ENCODE data around the gene FAM200B. TPM values are rescaled to one million over a fixed set of nuclear protein-coding genes. Genes with fewer than 3 reads are reported as not detected.

The FAM200B gene
- total and polyA plus RNA-seq, 2 of the 4 experiments (the other 2 are of a cell fraction), result 16.7 to 18.5 TPM

DNA sequence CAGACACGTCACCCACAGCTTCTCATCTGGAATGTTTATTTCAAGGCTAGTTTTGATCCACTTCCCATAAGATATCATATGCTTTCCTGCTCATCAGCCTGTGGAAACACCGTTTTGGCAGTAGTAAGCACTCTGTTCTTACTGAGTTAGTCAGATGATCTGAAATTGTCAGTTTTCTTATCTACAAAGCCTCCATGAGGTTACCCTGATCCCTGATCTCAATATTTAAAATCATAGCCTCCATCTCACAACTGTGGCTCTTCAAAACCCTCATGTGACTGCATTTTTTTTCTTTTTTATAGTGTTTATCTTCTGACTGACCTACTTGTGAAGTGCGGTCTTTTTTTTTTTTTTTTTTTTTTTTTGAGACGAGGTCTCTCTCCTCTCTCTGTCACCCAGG lies 44.0 kb downstream of the FAM200B start:
- no peaks in the 10 kb centered on the region for H3K79me1 ChIP-seq (ENCODE audit: low read depth in 1 of 2, low read length in 2 of 2)
- intact Hi-C loops (cut with micrococcal nuclease) (loop anchor here (5.0 kb wide), 1 partner anchor 73 kb away; no protein-coding TSS in a partner anchor), in situ Hi-C loops (cut with MboI; ENCODE audit: low sequenced_read_pairs) (loop anchor here (10.0 kb wide), 1 partner anchor 159 kb away; no protein-coding TSS in a partner anchor), dilution Hi-C loops (cut with HindIII; ENCODE audit: low sequenced_read_pairs, unreplicated experiment) (no loop called here)
- H3K4me2 ChIP-seq (ENCODE audit: low read depth, low read length), result no peak overlapping the region
- H3K9me1 ChIP-seq (ENCODE audit: insufficient read depth, low read length), result peaks cover 4% of the 10 kb centered on the region; the same call in 1 of the 2 replicates
- no peak overlapping the region for H3K18ac ChIP-seq (ENCODE audit: low read depth, low read length)
- no peak overlapping the region; the same call in 2 of the 3 replicates for H2BK15ac ChIP-seq (ENCODE audit: low read depth, low read length)
- 0 out of 2 replicates have a peak overlapping the region, but pooled peaks have one; percentile 10 for H3K4ac ChIP-seq (ENCODE audit: low read depth, low read length)
- ChIA-PET POLR2A (ENCODE audit: unreplicated experiment) (interaction anchor here (0.6 kb wide), 1 partner anchor 42 kb away, joined by 4 read pairs; no protein-coding TSS in a partner anchor), CTCF (no interaction called here)
- no peak overlapping the region for H3K56ac ChIP-seq (ENCODE audit: extremely low read depth, insufficient read depth, low read length)
- TF ChIP-seq CHD1 (IDR thresholded peaks at IDR 0.05; ENCODE audit: low read depth, low read length) (no peak), MXI1 (IDR thresholded peaks at IDR 0.05; ENCODE audit: borderline replicate concordance, low read depth, low read length) (no peak), BHLHE40 (IDR thresholded peaks at IDR 0.05; ENCODE audit: low read depth, low read length) (no peak), SMC3 (IDR thresholded peaks at IDR 0.05; ENCODE audit: low read depth, low read length) (no peak), FOS (IDR thresholded peaks at IDR 0.05; ENCODE audit: low read depth, low read length) (no peak), NFE2L2 (IDR thresholded peaks at IDR 0.05; ENCODE audit: low read depth, low read length) (no peak), MAFK (IDR thresholded peaks at IDR 0.05; ENCODE audit: low read depth, low read length) (no peak), CEBPB (IDR thresholded peaks at IDR 0.05; ENCODE audit: low read depth, low read length) (no peak), RCOR1 (IDR thresholded peaks at IDR 0.05; ENCODE audit: insufficient replicate concordance, low read length) (no peak), RFX5 (IDR thresholded peaks at IDR 0.05; ENCODE audit: low read depth, low read length) (no peak), POLR2A (IDR thresholded peaks at IDR 0.05; ENCODE audit: low read depth, low read length) (no peak)
- TF ChIP-seq, protein P1, sequence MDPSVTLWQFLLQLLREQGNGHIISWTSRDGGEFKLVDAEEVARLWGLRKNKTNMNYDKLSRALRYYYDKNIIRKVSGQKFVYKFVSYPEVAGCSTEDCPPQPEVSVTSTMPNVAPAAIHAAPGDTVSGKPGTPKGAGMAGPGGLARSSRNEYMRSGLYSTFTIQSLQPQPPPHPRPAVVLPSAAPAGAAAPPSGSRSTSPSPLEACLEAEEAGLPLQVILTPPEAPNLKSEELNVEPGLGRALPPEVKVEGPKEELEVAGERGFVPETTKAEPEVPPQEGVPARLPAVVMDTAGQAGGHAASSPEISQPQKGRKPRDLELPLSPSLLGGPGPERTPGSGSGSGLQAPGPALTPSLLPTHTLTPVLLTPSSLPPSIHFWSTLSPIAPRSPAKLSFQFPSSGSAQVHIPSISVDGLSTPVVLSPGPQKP (IDR thresholded peaks at IDR 0.05; ENCODE audit: borderline replicate concordance, low read depth, low read length), result no peak
- TF ChIP-seq, protein P2, sequence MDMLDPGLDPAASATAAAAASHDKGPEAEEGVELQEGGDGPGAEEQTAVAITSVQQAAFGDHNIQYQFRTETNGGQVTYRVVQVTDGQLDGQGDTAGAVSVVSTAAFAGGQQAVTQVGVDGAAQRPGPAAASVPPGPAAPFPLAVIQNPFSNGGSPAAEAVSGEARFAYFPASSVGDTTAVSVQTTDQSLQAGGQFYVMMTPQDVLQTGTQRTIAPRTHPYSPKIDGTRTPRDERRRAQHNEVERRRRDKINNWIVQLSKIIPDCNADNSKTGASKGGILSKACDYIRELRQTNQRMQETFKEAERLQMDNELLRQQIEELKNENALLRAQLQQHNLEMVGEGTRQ (IDR thresholded peaks at IDR 0.05; ENCODE audit: low read depth, low read length), result no peak
- TF ChIP-seq, protein P3, sequence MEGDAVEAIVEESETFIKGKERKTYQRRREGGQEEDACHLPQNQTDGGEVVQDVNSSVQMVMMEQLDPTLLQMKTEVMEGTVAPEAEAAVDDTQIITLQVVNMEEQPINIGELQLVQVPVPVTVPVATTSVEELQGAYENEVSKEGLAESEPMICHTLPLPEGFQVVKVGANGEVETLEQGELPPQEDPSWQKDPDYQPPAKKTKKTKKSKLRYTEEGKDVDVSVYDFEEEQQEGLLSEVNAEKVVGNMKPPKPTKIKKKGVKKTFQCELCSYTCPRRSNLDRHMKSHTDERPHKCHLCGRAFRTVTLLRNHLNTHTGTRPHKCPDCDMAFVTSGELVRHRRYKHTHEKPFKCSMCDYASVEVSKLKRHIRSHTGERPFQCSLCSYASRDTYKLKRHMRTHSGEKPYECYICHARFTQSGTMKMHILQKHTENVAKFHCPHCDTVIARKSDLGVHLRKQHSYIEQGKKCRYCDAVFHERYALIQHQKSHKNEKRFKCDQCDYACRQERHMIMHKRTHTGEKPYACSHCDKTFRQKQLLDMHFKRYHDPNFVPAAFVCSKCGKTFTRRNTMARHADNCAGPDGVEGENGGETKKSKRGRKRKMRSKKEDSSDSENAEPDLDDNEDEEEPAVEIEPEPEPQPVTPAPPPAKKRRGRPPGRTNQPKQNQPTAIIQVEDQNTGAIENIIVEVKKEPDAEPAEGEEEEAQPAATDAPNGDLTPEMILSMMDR (conservative IDR thresholded peaks at IDR 0.05; ENCODE audit: low read depth, low read length), result no peak
- 20% methylated on average over 1 of the region's 4 CpGs; no CpG with 5 or more reads in 1 of the 2 experiments for WGBS, 2 experiments (ENCODE audit: extremely low coverage in 2 of 2, insufficient read length in 1 of 2)
- no peak overlapping the region for H2AK9ac ChIP-seq (replicated peaks; ENCODE audit: low read depth, low read length, poor library complexity)
- no peaks in the 10 kb centered on the region for H4K20me1 ChIP-seq (ENCODE audit: insufficient read depth, low read length)
- H3K27ac ChIP-seq (ENCODE audit: insufficient read depth, low read length), result no peak overlapping the region
- no peak overlapping the region for H2AK5ac ChIP-seq (ENCODE audit: low read depth, low read length)
- no peaks in the 10 kb centered on the region for H3K36me3 ChIP-seq (ENCODE audit: control insufficient read depth, insufficient read depth, low read length)
- H4K91ac ChIP-seq (ENCODE audit: insufficient read depth, low read depth, low read length), result no peak overlapping the region
- no peaks in the 10 kb centered on the region for H3K27me3 ChIP-seq (ENCODE audit: control insufficient read depth, insufficient read depth, low read length)
- no peaks in the 10 kb centered on the region for H3K9me3 ChIP-seq (ENCODE audit: control insufficient read depth, insufficient read depth, low read length)
- no peak overlapping the region for H3K4me3 ChIP-seq (ENCODE audit: insufficient read depth, low read depth, low read length)
- no peak overlapping the region for H3K23ac ChIP-seq (ENCODE audit: low read depth, low read length)
- H4K8ac ChIP-seq (ENCODE audit: low read depth in 2 of 2, low read length in 2 of 2), result no peak overlapping the region
- no peak overlapping the region for H2AFZ ChIP-seq (replicated peaks; ENCODE audit: low read length, poor library complexity)
- no peak overlapping the region for H3K14ac ChIP-seq (replicated peaks; ENCODE audit: low read depth, low read length)
- H3K9ac ChIP-seq (ENCODE audit: low read depth, low read length), result no peak overlapping the region
- H2BK5ac ChIP-seq (ENCODE audit: low read depth, low read length, poor library complexity, severe bottlenecking), result no peak overlapping the region
- ATAC-seq (ENCODE audit: low read depth), result no peak
- peaks cover 5% of the 10 kb centered on the region; the same call in 1 of the 2 replicates for H3K4me1 ChIP-seq (ENCODE audit: control insufficient read depth, insufficient read depth, low read length)
- 0 out of 2 replicates have a peak overlapping the region, but pooled peaks have one; percentile 16 for H2BK20ac ChIP-seq (ENCODE audit: low read depth, low read length)
- DNase-seq, result peak; percentile 46
- no peak overlapping the region for H2BK120ac ChIP-seq (ENCODE audit: low read depth, low read length)
- no peak overlapping the region for H4K5ac ChIP-seq (ENCODE audit: low read depth, low read length)
- BruUV-seq (replicated peaks), result no TSS peak

All from IMR-90 (cell line).